ENCODE results near the gene SQOR. TPM values are rescaled to one million over a fixed set of nuclear protein-coding genes. Genes with fewer than 3 reads are reported as not detected.
"Not testable (repeated sequence)": the region's sequence is repeated elsewhere in the genome, so short reads cannot be mapped to it uniquely, and the experiment has no call there.

Gene SQOR
- total and polyA plus RNA-seq, 5 donors from 2014 or later, result 47.3 to 160 (median 112) TPM

DNA sequence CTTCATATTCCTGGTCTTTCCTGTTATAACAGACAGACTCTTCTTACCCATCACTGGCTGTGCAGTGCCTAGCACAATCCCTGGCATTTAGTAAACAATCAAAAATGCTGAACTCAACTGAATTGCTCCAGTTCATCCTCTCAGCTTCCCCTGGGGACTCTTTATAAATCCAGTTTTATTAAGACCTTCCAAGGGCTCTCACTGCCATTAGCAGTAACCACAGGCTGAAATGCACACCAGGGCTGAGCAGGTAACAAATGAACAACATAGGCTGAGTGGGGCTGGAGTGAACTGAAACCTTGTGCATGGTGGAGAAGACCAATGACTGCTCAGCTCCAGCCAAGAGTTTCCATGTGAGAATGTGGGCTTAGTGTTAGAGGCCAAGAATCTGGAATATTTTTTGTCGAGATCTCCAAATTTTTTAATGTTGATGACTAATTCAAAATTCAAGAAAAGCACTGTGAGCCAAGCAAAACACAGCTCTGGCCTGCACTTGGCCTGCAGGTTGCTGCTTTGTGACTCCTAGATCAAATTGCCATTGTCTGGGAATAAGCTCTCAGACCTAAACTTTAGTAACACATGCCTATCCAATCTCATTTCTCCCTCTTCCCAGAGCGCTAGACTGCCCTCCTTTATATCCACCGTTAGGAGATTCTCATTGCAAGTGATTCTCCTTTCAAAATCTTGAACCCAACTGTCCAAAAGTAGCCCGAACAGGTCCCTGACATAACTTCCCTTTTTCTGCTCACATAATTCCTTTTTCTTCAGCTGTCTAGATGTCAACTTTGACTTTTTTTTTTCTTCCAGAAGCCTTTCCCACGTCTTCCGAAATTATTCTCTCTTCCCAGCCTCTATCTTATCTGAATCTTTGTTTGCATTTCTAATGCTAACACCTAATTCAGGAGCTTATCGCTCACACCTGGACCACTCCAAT is 7.4 kb downstream of the SQOR start:
- H3K27ac ChIP-seq (ENCODE audit: insufficient read depth, low read length, poor library complexity, severe bottlenecking), result no peak overlapping the region

DNA sequence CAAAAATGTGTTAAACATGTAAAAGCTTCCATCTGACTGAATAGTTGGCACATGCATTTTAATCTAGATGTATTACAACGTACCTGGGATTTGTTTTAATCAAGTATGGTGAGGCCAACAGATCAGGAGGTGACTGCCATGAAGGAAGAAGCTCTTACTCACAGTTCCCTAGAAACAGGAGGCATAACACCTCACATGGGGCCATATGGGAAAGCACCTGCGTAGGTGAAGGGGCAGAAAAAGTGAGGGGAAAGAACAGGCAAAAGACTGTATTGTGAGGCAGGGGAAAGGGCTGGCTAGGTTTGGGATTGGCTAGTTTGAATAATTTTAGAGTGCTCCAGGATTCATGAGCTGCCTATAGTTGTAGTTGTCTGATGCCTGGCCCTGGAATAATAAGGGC is 9.6 kb downstream of the SQOR start:
- Mint-ChIP-seq H3K4me3 (peak overlapping the region in 2 of 4 donors; percentile 20 to 50), H3K36me3 (peaks cover 28% of the 10 kb centered on the region), H3K27ac (peak overlapping the region in 1 of 3 donors; percentile 25), H3K4me1 (peaks cover 49 to 82% (median 68%) of the 10 kb centered on the region in 4 donors), H3K9me3 (no peaks in the 10 kb centered on the region), H3K27me3 (no peaks in the 10 kb centered on the region)
- Histone ChIP-seq H3K27ac (ENCODE audit: insufficient read depth, low read length, poor library complexity, severe bottlenecking) (no peak overlapping the region), H3K4me3 (ENCODE audit: low read depth, low read length) (peak overlapping the region; percentile 42), H3K4me1 (ENCODE audit: control insufficient read depth, insufficient read depth, low read length, poor library complexity, severe bottlenecking) (peaks cover 29% of the 10 kb centered on the region), H3K9me3 (ENCODE audit: control insufficient read depth in 2 of 2, low read length in 2 of 2) (no peaks in the 10 kb centered on the region), H3K27me3 (ENCODE audit: control insufficient read depth, insufficient read depth, low read length) (no peaks in the 10 kb centered on the region), H3K36me3 (ENCODE audit: control insufficient read depth, insufficient read depth, low read length) (peaks cover 11% of the 10 kb centered on the region)
- ATAC-seq (ENCODE audit: low read depth in 2 of 2) (no peak), DNase-seq (no peak)

More for the DNA sequence above, 7.4 kb downstream of the SQOR start:
- DNase-seq (no peak), ATAC-seq (ENCODE audit: low read depth in 2 of 2) (no peak)
- H3K4me1 ChIP-seq (ENCODE audit: control insufficient read depth, insufficient read depth, low read length, poor library complexity, severe bottlenecking), result peaks cover 39% of the 10 kb centered on the region
- no peaks in the 10 kb centered on the region for H3K27me3 ChIP-seq (ENCODE audit: control insufficient read depth, insufficient read depth, low read length)
- Mint-ChIP-seq H3K36me3 (peaks cover 34% of the 10 kb centered on the region), H3K4me3 (peak overlapping the region in 3 of 4 donors; percentile 51 to 88 (median 84)), H3K4me1 (peaks cover 53 to 87% (median 73%) of the 10 kb centered on the region in 4 donors), H3K9me3 (no peaks in the 10 kb centered on the region), H3K27ac (peak overlapping the region in 2 of 3 donors; percentile 12 to 50), H3K27me3 (no peaks in the 10 kb centered on the region)
- H3K9me3 ChIP-seq (ENCODE audit: control insufficient read depth in 2 of 2, low read length in 2 of 2), result no peaks in the 10 kb centered on the region
- H3K36me3 ChIP-seq (ENCODE audit: control insufficient read depth, insufficient read depth, low read length), result peaks cover 11% of the 10 kb centered on the region
- H3K4me3 ChIP-seq (ENCODE audit: low read depth, low read length), result no peak overlapping the region

GRCh38 chr15:45645026-45645980 is 10.5 kb downstream of the SQOR start:
- H3K4me1 ChIP-seq (ENCODE audit: control insufficient read depth, insufficient read depth, low read length, poor library complexity, severe bottlenecking), result peaks cover 29% of the 10 kb centered on the region
- DNase-seq (no peak), ATAC-seq (ENCODE audit: low read depth in 2 of 2) (no peak)
- H3K36me3 ChIP-seq (ENCODE audit: control insufficient read depth, insufficient read depth, low read length), result peaks cover 10% of the 10 kb centered on the region
- H3K27ac ChIP-seq (ENCODE audit: insufficient read depth, low read length, poor library complexity, severe bottlenecking), result no peak overlapping the region
- H3K27me3 Mint-ChIP-seq, result no peaks in the 10 kb centered on the region
- peaks cover 45 to 79% (median 66%) of the 10 kb centered on the region in 4 donors for H3K4me1 Mint-ChIP-seq
- peak overlapping the region; percentile 42 for H3K4me3 ChIP-seq (ENCODE audit: low read depth, low read length)
- no peaks in the 10 kb centered on the region for H3K9me3 Mint-ChIP-seq
- H3K27me3 ChIP-seq (ENCODE audit: control insufficient read depth, insufficient read depth, low read length), result no peaks in the 10 kb centered on the region
- peak overlapping the region in 2 of 3 donors; percentile 25 to 29 for H3K27ac Mint-ChIP-seq
- no peaks in the 10 kb centered on the region for H3K9me3 ChIP-seq (ENCODE audit: control insufficient read depth in 2 of 2, low read length in 2 of 2)
- peaks cover 26% of the 10 kb centered on the region for H3K36me3 Mint-ChIP-seq
- peak overlapping the region in 3 of 4 donors; percentile 11 to 22 (median 20) for H3K4me3 Mint-ChIP-seq

DNA sequence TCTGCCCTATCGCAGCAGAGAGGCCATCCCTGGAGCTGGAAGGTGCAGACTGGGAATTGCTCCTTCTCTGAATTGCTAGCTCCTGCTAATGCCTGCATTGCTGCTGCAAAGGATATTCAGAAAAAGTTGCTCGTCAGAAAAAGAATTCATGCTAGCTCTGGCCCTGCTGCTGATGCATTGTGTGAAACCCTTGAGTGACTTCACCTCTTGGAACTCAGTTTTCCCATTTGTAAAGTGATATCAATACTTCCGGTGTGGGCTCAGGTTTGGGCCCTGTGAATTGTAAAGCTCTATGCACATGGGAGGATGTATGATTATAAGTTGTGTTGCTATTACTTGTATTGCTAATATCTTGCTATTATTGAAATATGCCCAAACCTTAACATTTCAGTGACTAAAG is 11.4 kb downstream of the SQOR start:
- Histone ChIP-seq H3K4me1 (ENCODE audit: control insufficient read depth, insufficient read depth, low read length, poor library complexity, severe bottlenecking) (peaks cover 29% of the 10 kb centered on the region), H3K27me3 (ENCODE audit: control insufficient read depth, insufficient read depth, low read length) (no peaks in the 10 kb centered on the region), H3K4me3 (ENCODE audit: low read depth, low read length) (no peak overlapping the region), H3K9me3 (ENCODE audit: control insufficient read depth in 2 of 2, low read length in 2 of 2) (no peaks in the 10 kb centered on the region), H3K27ac (ENCODE audit: insufficient read depth, low read length, poor library complexity, severe bottlenecking) (no peak overlapping the region), H3K36me3 (ENCODE audit: control insufficient read depth, insufficient read depth, low read length) (peaks cover 7% of the 10 kb centered on the region)
- Mint-ChIP-seq H3K27me3 (no peaks in the 10 kb centered on the region), H3K27ac (peak overlapping the region in 1 of 3 donors; percentile 28), H3K36me3 (peaks cover 30% of the 10 kb centered on the region), H3K4me3 (peak overlapping the region in 2 of 4 donors; percentile 11 to 38), H3K9me3 (no peaks in the 10 kb centered on the region), H3K4me1 (peaks cover 40 to 73% (median 61%) of the 10 kb centered on the region in 4 donors)
- ATAC-seq (ENCODE audit: low read depth in 2 of 2) (no peak), DNase-seq (no peak)

- peaks cover 23% of the 10 kb centered on the region for H3K4me1 ChIP-seq (ENCODE audit: control insufficient read depth, insufficient read depth, low read length, poor library complexity, severe bottlenecking)
- H3K27me3 ChIP-seq (ENCODE audit: control insufficient read depth, insufficient read depth, low read length), result no peaks in the 10 kb centered on the region
- ATAC-seq (ENCODE audit: low read depth in 2 of 2) (no peak), DNase-seq (no peak)
- no peaks in the 10 kb centered on the region for H3K27me3 Mint-ChIP-seq
- H3K36me3 Mint-ChIP-seq, result peaks cover 32% of the 10 kb centered on the region
- peaks cover 27 to 69% (median 50%) of the 10 kb centered on the region in 4 donors for H3K4me1 Mint-ChIP-seq
- no peak overlapping the region for H3K4me3 Mint-ChIP-seq
- H3K9me3 Mint-ChIP-seq, result no peaks in the 10 kb centered on the region
- H3K27ac Mint-ChIP-seq, result no peak overlapping the region
- H3K27ac ChIP-seq (ENCODE audit: insufficient read depth, low read length, poor library complexity, severe bottlenecking), result no peak overlapping the region
- H3K9me3 ChIP-seq (ENCODE audit: control insufficient read depth in 2 of 2, low read length in 2 of 2), result no peaks in the 10 kb centered on the region
- no peak overlapping the region for H3K4me3 ChIP-seq (ENCODE audit: low read depth, low read length)
- peaks cover 2% of the 10 kb centered on the region for H3K36me3 ChIP-seq (ENCODE audit: control insufficient read depth, insufficient read depth, low read length)
Measured at GRCh38 chr15:45647828-45648227, 13.0 kb downstream of the SQOR start.

GRCh38 chr15:45648521-45649200 is 13.8 kb downstream of the SQOR start:
- peak overlapping the region in 2 of 3 donors; percentile 59 to 86 for H3K27ac Mint-ChIP-seq
- peak overlapping the region; percentile 28 for H3K4me3 ChIP-seq (ENCODE audit: low read depth, low read length)
- no peaks in the 10 kb centered on the region for H3K27me3 Mint-ChIP-seq
- DNase-seq, result peak in 1 of 3 donors; percentile 29
- peak overlapping the region in 3 of 4 donors; percentile 2 to 75 (median 23) for H3K4me3 Mint-ChIP-seq
- H3K27ac ChIP-seq (ENCODE audit: insufficient read depth, low read length, poor library complexity, severe bottlenecking), result no peak overlapping the region
- peaks cover 23% of the 10 kb centered on the region for H3K4me1 ChIP-seq (ENCODE audit: control insufficient read depth, insufficient read depth, low read length, poor library complexity, severe bottlenecking)
- peaks cover 32 to 70% (median 47%) of the 10 kb centered on the region in 4 donors for H3K4me1 Mint-ChIP-seq
- H3K9me3 Mint-ChIP-seq, result no peaks in the 10 kb centered on the region
- peaks cover 31% of the 10 kb centered on the region for H3K36me3 Mint-ChIP-seq
- peak; percentile 28 to 34 for ATAC-seq (ENCODE audit: low read depth in 2 of 2)
- no peaks in the 10 kb centered on the region for H3K27me3 ChIP-seq (ENCODE audit: control insufficient read depth, insufficient read depth, low read length)
- H3K36me3 ChIP-seq (ENCODE audit: control insufficient read depth, insufficient read depth, low read length), result peaks cover 2% of the 10 kb centered on the region
- no peaks in the 10 kb centered on the region for H3K9me3 ChIP-seq (ENCODE audit: control insufficient read depth in 2 of 2, low read length in 2 of 2)

GRCh38 chr15:45650007-45650406 is 15.2 kb downstream of the SQOR start:
- Mint-ChIP-seq H3K4me3 (peak overlapping the region in 3 of 4 donors; percentile 7 to 73 (median 41)), H3K4me1 (peaks cover 33 to 69% (median 45%) of the 10 kb centered on the region in 4 donors), H3K36me3 (peaks cover 26% of the 10 kb centered on the region), H3K27ac (peak overlapping the region in 1 of 3 donors; percentile 78)
- not testable (repeated sequence) for H3K27me3 Mint-ChIP-seq; H3K27ac ChIP-seq (ENCODE audit: insufficient read depth, low read length, poor library complexity, severe bottlenecking); DNase-seq; H3K27me3 ChIP-seq (ENCODE audit: control insufficient read depth, insufficient read depth, low read length); H3K4me3 ChIP-seq (ENCODE audit: low read depth, low read length); H3K9me3 Mint-ChIP-seq; ATAC-seq (ENCODE audit: low read depth in 2 of 2); H3K9me3 ChIP-seq (ENCODE audit: control insufficient read depth in 2 of 2, low read length in 2 of 2); H3K36me3 ChIP-seq (ENCODE audit: control insufficient read depth, insufficient read depth, low read length)
- peaks cover 22% of the 10 kb centered on the region for H3K4me1 ChIP-seq (ENCODE audit: control insufficient read depth, insufficient read depth, low read length, poor library complexity, severe bottlenecking)

All from CD4-positive, CD25-positive, alpha-beta regulatory T cell (primary cell).